NCI-H226 (cell line): Measurements from ENCODE around the gene SEC14L1.
"Not testable (repeated sequence)": the region's sequence is repeated elsewhere in the genome, so short reads cannot be mapped to it uniquely, and the experiment has no call there.

ENCODE experiments used
- DNase-seq: peaks from one replicate; pipeline ENCODE4 v3.0.0-alpha.2; 2015

The SEC14L1 gene

DNA sequence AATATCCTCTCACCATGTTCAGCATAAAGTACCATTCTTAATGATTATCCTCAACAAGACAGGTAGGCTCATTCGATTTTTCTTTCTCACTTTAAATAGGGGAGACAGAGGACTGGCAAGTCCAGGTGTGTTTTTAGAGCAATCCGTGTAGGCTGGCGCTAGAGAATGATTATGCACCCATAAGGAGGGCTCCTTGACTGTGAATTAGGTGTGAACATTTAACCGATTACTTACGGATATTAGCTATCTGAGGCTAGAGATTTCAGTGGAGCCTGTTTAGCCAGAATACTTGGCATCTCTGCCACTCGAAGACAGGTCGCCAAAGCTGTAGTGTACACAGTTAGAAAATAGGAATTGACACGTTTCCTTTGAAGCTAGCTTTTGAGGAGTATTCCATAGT, 1.9 kb downstream of the SEC14L1 start:
- no peak for DNase-seq

DNA sequence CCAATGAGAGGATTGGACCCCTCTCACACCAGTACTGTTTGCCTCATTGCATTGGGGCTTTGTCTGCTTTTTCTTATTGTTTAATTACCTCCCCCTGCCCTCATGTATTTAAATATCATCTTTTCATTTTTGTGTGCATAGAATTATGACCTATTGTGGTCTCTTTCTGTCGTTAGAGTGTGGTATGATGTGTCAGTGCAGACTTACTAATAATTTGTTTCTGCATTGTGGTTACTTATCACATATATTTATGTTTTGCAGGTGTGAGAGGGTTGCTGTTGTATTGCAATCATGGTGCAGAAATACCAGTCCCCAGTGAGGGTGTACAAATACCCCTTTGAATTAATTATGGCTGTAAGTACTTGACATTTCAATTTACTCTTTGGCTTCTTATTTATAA, 2.5 kb downstream of the SEC14L1 start:
- no peak for DNase-seq

DNA sequence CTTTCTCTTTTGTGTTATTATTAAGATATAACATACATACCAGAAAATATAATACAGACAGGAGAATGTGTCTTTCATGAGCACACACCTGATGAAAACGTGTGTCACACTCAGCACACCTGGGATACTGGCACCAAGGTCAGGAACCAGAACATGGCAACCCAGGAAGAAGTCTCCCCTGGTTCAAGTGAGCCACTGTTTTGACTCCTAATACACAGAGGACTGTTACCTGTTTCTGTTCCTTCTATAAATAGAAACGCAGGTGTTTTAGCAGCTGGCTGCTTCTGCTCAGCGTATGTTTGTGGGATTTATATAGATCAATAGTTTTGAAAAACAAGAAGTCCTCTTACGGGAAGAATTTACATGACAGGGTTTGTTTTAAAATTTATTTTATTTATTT, 3.5 kb downstream of the SEC14L1 start:
- DNase-seq, result no peak

DNA sequence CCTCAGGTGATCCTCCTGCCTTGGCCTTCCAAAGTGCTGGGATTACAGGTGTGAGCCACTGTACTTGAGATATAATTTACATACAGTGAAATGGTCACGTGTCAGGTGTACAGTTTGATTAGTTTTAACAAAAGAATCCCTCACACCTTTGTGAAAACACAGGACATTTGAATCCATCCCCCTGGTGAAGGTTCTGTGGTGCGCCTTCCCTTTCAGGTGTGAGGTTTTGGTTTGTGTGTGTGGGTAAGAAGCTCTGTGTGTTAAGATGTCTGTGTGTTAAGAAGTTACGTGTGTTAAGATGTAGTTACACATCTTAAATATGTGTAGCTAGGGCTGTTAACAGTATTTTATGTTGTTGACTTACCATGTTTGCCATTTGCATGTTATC, 4.4 kb downstream of the SEC14L1 start:
- no peak for DNase-seq

DNA sequence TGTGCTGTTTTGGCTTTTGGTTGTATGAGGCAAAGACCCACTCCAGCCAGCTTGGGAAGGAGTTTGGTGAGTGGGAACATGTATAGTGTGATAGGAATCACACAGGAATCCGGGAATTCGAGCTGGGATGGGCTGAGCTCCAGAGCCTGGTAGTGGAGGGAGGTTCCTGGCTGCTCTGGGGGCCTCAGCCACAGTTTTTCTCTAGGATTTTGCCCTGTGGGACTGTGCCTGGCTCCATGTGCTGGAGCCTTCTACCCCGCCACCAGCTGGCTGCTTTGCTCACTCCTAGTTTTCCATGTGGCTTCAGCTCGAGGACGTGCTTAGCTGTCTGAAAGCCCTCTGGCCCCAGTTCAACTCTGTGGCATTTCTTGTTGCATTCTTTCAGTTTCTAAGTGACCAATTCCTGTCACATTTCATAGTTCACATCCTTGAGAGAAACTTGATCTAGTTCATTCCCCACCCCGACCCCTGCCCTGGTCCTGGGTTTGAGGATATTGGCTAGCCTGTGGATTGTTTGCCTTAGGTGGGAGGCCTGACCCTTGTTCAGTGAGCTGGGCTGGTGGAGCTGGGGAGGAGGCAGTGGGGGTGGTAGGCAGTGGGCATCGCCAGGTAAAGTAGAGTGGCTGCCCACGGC, 5.0 kb downstream of the SEC14L1 start:
- DNase-seq, result peak; percentile 38

DNA sequence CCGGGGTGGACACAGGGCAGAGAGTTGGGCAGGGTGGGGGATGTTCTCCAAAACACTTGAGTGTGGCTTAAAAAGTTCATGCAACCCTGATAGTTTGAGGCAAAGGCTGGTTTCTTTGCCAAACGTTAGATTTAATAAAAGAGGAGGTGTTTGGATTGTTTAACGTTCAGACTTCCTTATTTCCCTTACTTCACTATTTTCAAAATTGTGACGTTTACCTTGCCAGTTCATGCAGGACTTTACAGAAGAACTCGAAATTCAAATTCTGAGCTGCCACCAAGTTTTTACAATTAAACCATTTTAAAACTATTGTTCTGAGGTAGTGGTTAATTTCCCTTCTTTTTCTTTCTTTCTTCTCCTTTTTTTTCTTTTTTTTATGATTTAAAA, 5.5 kb downstream of the SEC14L1 start:
- no peak for DNase-seq

DNA sequence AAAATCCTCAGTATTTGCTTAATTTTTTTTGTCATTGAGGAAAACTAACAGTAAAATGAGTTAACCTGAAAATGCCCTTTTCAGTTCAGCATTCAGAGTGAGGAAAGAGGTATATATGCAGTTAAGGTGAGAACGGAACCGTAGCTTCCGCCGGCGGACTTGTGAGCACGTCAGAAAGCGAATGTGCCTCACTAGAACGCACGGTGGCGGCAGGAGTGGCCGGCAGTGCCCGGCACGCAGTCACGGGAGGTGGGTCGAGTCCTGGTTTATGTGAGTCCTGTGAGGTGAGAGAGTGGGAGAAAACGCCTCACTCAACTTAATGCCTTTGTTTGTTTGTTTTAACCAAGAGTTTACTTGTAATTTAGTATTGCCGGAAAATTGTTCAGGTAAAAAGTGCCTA, 6.1 kb downstream of the SEC14L1 start:
- DNase-seq, result no peak

DNA sequence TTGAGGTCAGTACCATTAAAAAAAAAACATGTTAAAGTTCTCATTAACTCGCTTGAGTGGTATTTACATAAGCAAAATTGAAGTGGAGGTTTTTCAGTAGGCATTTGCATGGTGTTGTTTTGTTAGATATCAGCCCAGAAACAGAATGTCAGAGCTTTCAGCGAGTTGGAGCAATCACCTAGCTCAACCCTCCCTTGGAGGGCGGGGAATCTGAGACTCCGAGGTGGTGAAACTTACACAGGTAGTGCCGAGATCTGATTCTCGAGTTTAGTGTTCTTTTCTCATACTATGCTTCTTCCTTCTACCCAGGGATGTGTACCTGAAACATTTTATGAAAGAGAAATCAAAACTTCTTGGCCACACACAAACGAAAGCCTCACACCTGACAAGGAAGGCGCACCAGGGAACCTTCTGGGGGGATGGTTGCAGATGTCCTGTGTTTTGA, 6.6 kb downstream of the SEC14L1 start:
- no peak for DNase-seq

DNA sequence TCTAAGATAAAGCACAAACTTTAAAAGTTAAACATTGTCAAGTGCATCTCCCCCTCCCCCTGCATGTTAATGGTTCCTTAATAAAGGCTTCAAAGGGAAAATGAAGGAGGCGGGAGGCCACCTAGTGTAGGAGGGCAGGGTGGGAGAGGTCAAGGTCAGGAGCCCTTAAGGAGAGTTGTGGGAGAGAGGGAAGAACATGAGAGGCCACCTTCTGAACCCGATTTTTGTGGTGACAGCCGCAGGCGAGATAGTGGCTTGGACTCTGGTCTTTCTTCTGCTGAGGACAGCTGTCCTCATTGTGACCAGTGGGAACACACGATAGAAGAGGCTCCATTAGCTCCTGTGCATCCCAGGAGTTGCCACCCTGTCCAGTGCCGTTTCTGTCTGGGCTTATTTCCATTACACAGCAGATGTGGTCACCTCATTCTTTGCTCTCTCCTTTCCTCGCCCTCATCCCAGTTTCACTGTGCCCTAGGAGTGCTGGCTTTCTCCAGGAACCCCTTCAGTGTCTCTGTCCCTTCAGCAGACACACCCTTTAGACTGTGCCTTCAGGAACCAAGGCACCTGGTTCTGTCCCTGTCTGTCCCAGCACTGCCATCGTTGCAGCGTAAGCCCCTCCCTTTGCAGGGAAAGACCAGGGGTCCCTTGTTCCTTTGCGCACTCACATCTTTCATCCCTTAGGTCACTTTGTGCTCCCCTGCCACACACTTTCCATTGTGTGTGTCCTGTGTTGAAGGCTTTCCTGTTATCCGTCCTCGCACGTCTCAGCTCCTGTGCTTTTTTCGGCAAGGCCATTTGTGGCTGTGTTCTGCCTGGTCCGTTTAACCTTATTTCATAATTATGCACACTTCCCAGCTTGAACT, 7.5 kb downstream of the SEC14L1 start:
- DNase-seq, result no peak

DNA sequence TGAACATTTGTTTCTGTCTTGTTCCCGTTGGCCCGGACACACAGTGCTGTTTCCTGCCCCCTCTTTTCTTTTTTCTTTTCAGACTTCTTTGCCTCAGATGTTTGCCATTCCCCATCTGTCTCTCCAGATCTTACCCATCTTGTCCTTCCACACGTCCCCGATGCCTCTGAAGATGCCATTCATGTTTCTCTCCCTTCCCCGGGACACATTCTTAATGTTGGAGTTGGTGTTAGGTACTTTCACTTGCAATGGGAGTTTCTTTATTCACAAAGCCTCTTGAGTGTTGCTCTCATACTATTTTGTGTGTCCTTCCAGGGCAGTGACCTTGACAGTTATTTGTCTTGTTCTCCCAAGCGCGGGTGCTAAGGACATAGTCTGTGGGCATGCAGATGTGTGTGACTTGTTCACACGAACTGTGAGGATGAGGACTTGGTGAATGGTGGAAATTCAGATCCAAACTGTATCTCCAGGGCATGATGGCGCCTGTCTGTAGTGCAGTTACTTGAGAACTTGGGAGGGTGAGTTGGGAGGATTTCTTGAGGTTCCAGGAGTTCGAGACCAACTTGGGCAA, 8.3 kb downstream of the SEC14L1 start:
- no peak for DNase-seq

DNA sequence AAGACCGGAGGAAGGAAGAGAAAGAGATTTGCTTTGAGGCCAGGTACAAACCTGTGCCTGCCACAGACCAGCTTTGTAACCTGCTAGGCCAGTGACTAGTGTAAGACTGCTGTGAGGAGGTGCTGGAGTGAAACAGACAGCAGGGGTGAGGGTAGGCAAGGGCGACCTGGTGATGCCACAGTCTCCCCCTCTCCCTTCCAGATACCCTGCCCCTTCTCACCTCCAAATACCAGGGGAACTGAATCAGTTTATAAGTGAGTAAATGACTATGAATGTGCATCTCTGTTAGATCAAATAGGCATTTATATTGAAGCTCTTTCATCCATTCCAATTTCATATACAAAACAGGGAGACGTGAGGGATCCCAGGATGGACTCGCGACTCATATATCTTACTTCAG, 9.4 kb downstream of the SEC14L1 start:
- no peak for DNase-seq

DNA sequence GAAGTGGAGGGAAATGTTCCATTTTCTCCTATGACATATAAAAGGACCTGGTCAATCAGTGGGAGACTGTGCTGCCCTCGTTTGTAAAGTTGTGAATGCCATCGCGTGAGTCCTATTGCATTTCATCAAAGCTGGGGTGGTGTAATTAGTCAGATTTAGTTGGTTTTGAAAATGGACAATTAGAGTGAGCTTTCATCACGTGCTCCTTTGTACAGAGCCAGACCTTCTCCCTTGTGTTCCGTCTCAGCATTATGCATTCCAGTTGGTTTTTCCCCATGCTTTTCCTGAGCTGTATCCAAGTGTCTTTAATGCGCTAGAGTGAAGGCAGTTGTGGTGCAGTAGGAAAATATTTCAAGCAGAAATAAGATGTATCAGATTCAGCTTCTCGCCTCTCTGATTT, 10.4 kb downstream of the SEC14L1 start:
- DNase-seq, result no peak

DNA sequence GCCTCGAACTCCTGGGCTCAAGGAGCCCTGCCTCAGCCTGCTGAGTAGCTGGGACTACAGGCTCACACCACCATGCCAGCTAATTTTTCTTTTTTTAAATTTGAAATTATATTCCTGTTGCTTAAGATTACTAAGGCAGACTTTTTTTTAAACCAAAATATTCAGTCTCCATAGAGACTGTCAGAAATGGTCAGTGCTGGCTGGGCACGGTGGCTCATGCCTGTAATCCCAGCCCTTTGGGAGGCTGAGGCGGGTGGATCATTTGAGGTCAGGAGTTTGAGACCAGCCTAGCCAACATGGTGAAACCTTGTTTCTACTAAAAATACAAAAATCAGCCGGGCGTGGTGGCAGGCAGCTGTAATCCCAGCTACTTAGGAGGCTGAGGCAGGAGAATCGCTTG, 11.3 kb downstream of the SEC14L1 start:
- not testable (repeated sequence) for DNase-seq

DNA sequence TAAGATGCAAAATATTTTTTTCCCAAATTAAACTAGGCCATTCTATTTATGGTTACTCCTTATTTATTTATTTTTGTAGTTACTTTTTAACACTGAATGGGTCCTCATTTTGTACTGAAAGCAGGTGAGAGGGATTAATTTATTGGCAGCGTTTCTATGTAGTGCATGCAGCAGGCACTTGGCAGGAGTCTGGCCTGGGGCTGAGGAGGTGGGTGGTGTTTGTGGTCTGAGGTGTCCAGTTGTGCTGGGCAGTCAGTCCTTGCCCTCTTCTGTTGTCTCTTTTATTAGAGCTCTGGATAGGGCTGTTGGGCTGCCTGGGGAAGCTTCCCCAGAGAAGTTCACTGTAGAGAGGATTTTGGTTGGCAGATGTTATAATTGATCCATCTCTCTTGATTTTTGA, 12.7 kb downstream of the SEC14L1 start:
- no peak for DNase-seq

DNA sequence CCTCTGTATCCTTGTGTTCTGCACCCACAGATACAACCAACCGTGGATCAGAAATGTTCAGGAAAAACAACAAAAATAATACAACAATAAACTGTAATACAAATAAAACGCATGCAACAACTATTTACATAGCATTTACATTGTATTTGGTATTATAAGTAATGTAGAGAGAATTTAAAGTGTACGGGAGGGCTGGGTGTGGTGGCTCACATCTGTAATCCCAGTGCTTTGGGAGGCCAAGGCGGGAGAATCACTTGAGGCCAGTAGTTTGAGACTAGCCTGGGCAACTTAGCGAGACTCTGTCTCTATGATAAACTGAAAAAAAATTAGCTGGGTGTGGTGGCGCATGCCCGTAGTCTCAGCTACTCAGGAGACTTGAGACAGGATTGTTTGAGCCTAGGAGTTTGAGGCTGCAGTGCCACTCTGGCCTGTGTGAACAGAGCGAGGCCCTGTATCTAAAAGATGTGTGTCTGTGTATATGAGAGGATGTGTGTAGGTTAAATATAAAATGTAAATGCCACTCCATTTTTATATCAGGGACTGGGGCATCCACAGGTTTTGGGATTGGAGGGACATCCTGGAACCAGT, 13.3 kb downstream of the SEC14L1 start:
- no peak for DNase-seq

DNA sequence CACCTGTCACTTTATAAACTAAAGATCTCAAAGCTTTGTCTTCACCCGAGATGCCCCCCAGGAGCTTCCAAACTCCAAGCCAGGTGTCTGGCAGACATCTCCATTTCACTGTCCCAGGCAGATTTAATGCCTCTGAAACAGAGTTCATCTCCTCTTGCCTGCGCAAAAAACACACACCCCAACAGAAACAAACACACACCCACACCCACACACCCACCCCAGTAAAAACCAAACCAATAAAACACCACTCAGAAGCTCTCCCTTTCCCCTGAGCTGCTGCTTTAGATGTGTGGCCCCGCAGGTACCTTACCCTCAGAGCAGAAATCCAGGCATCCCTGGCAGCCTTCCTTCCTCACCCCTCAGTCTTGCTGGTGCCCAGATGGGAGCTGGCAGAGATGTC, 14.4 kb downstream of the SEC14L1 start:
- DNase-seq, result no peak

DNA sequence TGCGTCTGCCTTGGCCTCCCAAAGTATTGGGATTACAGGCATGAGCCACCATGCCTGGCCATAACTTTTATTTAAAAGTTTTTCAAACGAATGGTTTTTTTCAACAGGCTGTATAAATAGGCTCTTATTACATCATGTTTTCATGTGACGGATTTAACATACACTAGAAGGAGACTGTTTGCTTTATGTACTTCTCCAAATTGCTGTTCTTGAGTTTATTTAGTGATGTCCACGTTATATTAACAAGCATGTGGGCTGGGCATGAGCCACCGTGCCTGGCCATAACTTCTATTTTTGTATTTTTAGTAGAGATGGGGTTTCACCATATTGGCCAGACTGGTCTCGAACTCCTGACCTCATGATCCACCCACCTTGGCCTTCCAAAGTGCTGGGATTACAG, 17.0 kb downstream of the SEC14L1 start:
- not testable (repeated sequence) for DNase-seq

DNA sequence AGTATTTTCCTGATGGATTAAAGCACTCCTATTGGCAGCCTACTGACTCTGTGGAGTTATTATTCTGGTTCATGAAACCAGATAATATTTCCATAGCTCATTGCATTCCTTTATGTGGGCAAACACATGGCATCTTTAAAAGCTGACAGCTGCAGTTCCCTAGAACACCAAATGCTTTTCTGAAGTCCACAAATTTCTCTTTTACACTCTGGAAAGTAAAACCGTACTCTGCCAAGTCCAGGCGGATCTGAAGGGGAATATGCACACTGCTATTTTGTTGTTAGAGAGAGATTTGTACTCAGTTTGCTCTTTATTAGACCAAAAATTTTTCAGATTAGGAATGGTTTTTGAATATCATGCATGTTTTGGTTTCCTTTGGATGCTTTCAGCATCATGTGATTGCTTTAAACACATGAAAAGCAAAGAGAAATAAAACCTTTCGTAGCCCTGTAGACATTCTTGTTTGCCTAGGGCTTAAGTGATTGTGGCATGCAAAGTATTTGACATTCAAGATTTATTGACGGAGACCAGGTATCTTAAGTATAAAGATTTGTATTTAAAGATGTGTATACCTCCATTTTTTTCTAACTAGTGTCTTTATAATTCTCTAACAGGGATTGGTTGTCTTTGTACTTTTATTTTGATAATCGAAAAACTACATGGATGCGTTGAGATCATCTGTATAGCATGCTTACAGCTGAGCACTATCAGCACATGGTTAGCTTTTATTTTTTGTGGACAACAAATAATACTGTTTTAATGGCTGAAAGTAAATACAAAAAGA, 19.5 kb downstream of the SEC14L1 start:
- no peak for DNase-seq

DNA sequence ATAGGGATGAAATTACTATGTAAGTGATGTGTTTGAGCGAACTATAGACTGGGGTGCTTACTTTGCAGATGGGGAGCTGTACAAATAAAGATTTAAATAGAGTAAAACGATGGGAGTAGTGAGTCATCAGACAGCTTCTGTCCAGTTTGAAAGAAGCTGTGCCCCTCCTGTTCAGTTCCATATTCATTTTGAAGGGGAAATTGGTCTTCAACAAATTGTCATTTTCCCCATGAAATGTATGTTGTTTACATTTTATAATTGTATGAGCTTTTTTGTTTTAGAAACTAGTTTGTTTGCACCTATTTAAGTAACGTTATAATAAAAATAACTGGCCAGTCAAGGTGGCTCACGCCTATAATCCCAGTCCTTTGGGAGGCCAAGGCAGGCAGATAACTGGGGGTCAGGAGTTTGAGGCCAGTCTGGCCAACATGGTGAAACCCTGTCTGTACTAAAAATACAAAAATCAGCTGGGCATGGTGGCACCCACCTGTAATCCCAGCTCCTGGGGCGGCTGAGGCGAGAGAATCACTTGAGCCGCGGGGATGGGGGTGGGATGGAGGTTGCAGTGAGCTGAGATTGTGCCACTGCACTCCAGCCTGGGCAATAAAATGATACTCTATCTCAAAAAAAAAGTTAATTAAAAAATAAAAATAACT, 20.2 kb downstream of the SEC14L1 start:
- DNase-seq, result no peak

DNA sequence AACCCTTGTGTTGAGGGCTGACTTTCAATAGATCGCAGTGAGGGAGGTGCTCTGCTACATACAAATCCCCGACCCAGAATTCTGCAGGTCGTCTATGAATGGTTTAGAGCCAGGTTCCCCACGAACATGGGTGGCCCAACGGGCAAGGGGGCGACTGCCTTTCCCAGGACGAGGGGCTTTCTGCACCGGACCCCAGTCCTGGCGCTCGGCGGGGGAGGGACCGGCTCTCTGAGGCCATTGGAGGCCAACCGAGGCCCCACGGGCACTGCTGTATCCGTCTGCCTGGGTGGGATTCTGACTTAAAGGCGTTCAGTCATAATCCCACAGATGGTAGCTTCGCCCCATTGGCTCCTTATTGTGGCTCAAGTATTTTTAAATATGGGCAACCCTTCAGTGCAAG, 21.2 kb downstream of the SEC14L1 start:
- no peak for DNase-seq

DNA sequence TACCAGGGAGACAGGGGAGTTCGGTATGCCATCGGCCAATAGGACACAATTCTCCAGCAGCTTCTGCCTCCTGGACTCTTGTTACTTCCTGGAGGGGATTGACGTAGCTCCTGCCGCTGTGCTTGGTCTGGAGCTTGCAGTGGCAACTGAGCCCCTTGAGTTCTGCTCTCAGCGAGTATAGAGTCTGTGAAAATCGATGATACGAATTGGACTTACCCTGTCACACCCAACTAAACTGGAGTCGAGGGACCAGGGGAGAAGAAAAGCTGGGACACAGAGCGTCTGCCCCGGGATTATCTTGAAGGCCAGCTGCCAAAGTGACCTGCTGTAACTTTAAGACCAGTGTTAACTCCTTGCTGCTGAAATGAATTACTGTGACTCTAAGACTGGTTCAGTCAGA, 22.2 kb downstream of the SEC14L1 start:
- DNase-seq, result no peak

DNA sequence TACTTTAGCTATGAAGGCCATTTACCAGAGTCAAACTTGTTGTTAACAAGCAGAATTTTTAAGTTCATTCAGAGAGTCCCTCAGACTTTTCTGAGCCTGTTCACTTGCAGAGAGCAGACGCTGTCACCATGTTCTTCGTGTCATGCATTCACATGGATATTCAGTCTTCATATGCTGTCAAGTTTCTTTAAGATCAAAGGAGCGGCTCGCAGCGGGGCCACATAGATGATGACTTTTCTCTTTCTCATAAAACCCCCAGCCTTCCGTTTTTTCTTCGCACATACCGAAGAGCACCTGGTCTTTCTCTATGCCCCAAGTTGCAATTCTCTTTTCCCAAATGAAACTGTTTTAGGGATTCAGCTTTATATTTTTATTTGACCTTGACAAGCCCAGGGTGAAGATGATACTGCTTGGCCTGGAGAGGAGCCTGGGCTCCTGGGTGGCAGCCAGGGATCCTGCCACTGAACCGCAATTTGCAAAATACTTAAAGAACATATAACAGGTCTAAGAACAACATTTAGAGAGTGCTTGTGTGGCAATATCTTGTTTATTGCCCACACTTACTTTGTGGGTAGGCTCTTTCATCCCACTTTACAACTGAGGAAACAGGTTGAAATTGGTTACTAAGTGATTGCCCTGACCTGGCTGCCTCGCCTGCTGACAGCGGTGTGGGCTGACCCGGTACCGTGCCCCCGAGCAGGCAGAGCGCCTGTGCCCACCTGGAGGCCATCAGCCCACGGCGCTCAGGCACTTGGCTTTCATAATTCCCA, 22.9 kb downstream of the SEC14L1 start:
- no peak for DNase-seq
